Fibroblast of pulmonary artery (primary cell): ENCODE results near the gene RIPPLY1.

ENCODE experiments used
- DNase-seq: peaks from one replicate; pipeline ENCODE4 v3.0.0-alpha.2; 2010; ENCODE audit warnings: low read depth
- H3K4me3 ChIP-seq: replicated peaks from 2 replicates; pipeline ENCODE4 v1.5.1; 2011; ENCODE audit warnings: low read depth, mild to moderate bottlenecking, control low read depth, low read length, moderate library complexity
- TF ChIP-seq, protein P1 (sequence below): IDR thresholded peaks from 2 replicates; pipeline ENCODE4 v1.5.1; 2011; ENCODE audit warnings: mild to moderate bottlenecking, control low read depth, low read length, inconsistent platforms; ENCODE audit errors: missing control alignments

The RIPPLY1 gene

DNA sequence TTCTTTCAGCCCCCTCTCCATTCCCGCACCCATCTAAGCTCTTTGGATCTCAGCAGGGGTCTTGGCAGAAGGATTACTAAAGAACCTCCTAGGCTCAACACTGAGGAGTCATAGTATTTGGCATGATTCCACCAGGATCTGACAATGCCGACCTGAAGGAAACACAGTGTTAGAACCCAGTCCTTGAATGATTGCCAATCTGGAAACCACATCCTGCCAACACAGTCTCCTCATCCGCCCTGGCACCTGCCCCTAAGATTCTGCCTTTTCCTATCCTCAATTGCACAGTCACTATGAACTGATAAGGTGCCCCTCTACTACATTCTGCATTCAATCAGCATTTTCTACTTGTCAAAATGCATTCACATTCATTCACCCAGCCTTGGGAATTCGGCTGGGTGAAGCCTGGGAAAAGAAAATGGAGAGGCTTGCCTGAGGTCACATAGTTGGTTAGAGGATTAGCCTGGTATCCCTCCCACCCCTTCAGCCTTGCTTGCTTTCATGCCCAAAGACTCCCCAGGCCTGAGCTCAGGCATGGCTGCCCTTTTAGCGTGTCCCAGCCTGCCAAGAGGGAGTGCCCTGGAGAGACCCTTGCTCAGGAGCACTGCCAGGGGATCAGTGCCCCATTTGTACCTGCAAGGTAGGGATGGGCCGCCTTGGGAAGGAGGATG lies 14.8 kb upstream of the RIPPLY1 start:
- TF ChIP-seq, protein P1, sequence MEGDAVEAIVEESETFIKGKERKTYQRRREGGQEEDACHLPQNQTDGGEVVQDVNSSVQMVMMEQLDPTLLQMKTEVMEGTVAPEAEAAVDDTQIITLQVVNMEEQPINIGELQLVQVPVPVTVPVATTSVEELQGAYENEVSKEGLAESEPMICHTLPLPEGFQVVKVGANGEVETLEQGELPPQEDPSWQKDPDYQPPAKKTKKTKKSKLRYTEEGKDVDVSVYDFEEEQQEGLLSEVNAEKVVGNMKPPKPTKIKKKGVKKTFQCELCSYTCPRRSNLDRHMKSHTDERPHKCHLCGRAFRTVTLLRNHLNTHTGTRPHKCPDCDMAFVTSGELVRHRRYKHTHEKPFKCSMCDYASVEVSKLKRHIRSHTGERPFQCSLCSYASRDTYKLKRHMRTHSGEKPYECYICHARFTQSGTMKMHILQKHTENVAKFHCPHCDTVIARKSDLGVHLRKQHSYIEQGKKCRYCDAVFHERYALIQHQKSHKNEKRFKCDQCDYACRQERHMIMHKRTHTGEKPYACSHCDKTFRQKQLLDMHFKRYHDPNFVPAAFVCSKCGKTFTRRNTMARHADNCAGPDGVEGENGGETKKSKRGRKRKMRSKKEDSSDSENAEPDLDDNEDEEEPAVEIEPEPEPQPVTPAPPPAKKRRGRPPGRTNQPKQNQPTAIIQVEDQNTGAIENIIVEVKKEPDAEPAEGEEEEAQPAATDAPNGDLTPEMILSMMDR = no peak
- DNase-seq = peak; percentile 82
- H3K4me3 ChIP-seq = no peak overlapping the region

- H3K4me3 ChIP-seq = no peak overlapping the region
- TF ChIP-seq, protein P1 = no peak
- DNase-seq = peak; percentile 44
These were observed 9.7 kb upstream of the RIPPLY1 start for GRCh38 chrX:106912864-106913263.

- no peak overlapping the region for H3K4me3 ChIP-seq
- TF ChIP-seq, protein P1 = no peak
- DNase-seq = no peak
These were observed 3.2 kb upstream of the RIPPLY1 start for GRCh38 chrX:106906361-106906760.

DNA sequence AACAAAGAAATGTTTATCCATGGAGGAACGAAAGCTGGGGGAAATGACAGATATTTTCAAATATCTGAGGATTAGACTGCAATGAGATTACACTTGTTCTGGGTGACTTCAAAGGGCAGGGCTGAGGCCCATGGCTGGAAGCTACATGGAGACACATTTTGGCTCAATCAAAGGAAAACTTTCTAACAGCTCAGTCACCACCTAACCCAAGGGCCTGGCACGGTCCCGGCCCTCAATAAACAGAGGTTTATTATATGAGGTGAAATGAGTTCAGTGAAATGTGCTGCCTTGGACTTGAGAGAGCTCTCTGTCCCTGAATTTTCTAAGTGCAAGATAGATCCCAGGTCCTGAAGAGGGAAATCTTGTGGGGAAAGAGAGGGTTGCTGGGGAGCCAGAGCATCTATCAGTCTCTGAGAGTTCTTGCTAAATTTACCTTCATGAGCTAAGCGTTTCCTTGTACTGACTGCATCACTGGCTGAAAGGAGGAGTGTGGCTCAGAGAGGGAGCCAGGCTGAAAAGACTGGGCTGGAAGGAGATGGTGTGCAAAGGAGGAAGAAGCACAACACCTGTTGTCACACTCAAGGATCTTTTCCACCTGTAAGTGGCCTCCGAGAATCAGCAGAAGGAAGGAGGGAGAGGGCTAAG lies 2.0 kb upstream of the RIPPLY1 start:
- TF ChIP-seq, protein P1 = no peak
- DNase-seq = no peak
- no peak overlapping the region for H3K4me3 ChIP-seq

DNA sequence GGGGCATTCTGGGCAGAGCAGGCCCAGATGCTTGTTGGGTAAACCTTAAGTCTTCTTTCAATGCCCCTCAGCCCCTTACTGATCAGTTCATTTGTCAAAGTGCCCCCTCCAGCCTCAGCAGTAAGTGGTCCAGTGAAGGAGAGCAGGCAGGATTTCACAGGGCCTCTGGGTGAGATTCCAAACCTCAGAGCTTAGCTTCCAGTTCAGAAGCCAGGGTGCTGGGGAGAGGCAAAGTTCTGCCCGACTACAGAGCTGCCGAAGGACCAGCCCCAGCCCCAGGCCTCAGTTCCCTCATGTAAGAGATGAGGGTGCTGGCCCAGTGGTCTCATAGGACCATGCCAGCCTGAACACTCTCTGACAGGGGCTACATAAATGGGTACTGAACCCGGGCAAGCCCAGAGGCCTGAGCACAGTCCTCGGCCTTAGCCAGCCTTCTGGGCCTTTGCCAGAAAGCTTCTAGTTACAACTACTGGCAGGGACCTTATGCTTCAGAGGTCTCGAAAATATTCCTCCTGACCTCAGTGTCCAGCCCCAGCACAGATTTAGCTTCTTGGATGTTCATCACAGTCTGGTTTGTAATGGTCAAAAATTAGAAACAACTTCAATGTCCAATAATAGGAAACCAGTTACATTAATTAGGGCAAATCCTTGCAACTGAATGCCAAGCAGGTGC lies 851 bp upstream of the RIPPLY1 start:
- TF ChIP-seq, protein P1 = no peak

GRCh38 chrX:106902684-106903083 lies 457 bp downstream of the RIPPLY1 start:
- H3K4me3 ChIP-seq = no peak overlapping the region
- DNase-seq = no peak
- TF ChIP-seq, protein P1 = no peak

More for the DNA sequence above, 851 bp upstream of the RIPPLY1 start:
- H3K4me3 ChIP-seq = no peak overlapping the region
- DNase-seq = no peak
